ENCODE results near the gene GSC2.

GRCh38 chr22:19120829-19121630, 29.1 kb downstream of the GSC2 start:
- TF ChIP-seq CTCF (IDR thresholded peaks at IDR 0.05): no peak
- TF ChIP-seq POLR2A (IDR thresholded peaks at IDR 0.05): peak; percentile 19

All from right lobe of liver (tissue), 4 donors.